Measurements from ENCODE around the gene MGME1. TPM values are rescaled to one million over a fixed set of nuclear protein-coding genes. Genes with fewer than 3 reads are reported as not detected.
A peak's percentile ranks its signal among the peaks of the same experiment; 100 is the strongest.

Gene MGME1
- total and polyA plus RNA-seq, 5 donors = 9.7 to 12.0 (median 10.9) TPM

DNA sequence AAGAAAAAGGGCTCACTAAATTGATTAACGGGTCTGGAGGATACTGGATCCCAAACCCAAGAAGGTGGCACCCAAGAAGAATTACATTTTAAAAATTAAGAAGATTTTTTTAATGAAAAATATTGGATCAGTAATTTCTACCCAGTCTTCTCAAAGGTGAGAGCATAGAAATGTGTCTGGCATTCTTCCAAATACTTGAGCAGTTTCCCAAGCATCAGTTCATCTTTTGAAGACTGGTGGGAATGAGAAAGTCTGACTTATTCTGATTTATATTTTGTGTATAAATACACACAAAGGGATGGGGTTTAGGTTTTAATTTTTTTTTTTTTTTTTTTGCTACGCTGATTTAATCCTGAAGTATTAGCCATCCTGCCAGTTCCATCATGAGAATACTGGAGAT lies 3.3 kb downstream of the MGME1 start:
- intact Hi-C loops (cut with DNase I) = no loop called here
- Histone ChIP-seq H3K4me1 (ENCODE audit: control insufficient read depth, insufficient read depth, low read length) (no peaks in the 10 kb centered on the region), H3K4me3 (ENCODE audit: low read length) (no peak overlapping the region), H3K9me3 (ENCODE audit: control insufficient read depth, low read length) (no peaks in the 10 kb centered on the region), H3K27ac (ENCODE audit: low read length) (no peak overlapping the region), H3K27me3 (ENCODE audit: control insufficient read depth, insufficient read depth) (no peaks in the 10 kb centered on the region)
- no peak for ATAC-seq
- no peak for DNase-seq
- 69% methylated on average over 2 of the region's 2 CpGs for WGBS

GRCh38 chr20:17976305-17976704 lies 7.5 kb downstream of the MGME1 start:
- intact Hi-C loops (cut with DNase I) = no loop called here
- ATAC-seq (no peak), DNase-seq (no peak)
- Histone ChIP-seq H3K27ac (ENCODE audit: low read length) (no peak overlapping the region), H3K27me3 (ENCODE audit: control insufficient read depth, insufficient read depth) (no peaks in the 10 kb centered on the region), H3K9me3 (ENCODE audit: control insufficient read depth, low read length) (no peaks in the 10 kb centered on the region), H3K4me1 (ENCODE audit: control insufficient read depth, insufficient read depth, low read length) (no peaks in the 10 kb centered on the region), H3K4me3 (ENCODE audit: low read length) (no peak overlapping the region)
- WGBS = 89% methylated on average over 6 of the region's 6 CpGs

DNA sequence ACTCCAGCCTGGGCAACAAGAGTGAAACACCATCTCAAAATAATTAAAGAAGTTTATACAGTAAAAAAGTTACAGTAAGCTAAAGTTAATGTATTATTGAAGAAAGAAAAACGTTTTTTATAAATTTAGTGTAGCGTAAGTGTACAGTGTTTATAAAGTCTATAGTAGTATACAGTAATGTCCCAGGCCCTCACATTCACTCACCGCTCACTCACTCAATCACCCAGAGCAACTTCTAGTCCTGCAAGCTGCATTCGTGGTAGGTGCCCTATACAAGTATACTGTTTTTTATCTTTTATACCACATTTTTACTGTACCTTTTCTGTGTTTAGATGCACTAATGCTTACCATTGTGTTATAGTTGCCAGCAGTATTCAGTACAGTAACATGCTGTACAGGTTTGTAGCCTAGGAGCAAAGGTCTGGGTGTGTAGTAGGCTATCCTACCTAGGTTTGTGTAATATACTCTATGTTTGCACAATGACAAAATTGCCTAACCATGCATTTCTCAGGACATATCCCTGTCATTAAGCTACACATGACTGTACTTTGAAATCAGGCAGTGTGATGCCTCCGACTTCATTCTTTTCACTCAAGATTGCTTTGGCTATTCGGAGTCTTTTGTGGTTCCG lies 16.7 kb downstream of the MGME1 start:
- H3K4me1 ChIP-seq (ENCODE audit: control insufficient read depth, insufficient read depth, low read length) = no peaks in the 10 kb centered on the region
- H3K9me3 ChIP-seq (ENCODE audit: control insufficient read depth, low read length) = no peaks in the 10 kb centered on the region
- 90% methylated on average over 7 of the region's 7 CpGs for WGBS
- DNase-seq (no peak), ATAC-seq (no peak)
- H3K27ac ChIP-seq (ENCODE audit: low read length) = no peak overlapping the region
- no peak overlapping the region for H3K4me3 ChIP-seq (ENCODE audit: low read length)
- intact Hi-C loops (cut with DNase I) = no loop called here
- no peaks in the 10 kb centered on the region for H3K27me3 ChIP-seq (ENCODE audit: control insufficient read depth, insufficient read depth)

GRCh38 chr20:17987988-17988387 lies 19.2 kb downstream of the MGME1 start:
- Histone ChIP-seq H3K27ac (ENCODE audit: low read length) (no peak overlapping the region), H3K9me3 (ENCODE audit: control insufficient read depth, low read length) (no peaks in the 10 kb centered on the region), H3K27me3 (ENCODE audit: control insufficient read depth, insufficient read depth) (no peaks in the 10 kb centered on the region), H3K4me1 (ENCODE audit: control insufficient read depth, insufficient read depth, low read length) (no peaks in the 10 kb centered on the region), H3K4me3 (ENCODE audit: low read length) (no peak overlapping the region)
- ATAC-seq = no peak
- no peak for DNase-seq
- 97% methylated on average over 3 of the region's 3 CpGs for WGBS
- intact Hi-C loops (cut with DNase I) = no loop called here

GRCh38 chr20:17990278-17990972 lies 21.6 kb downstream of the MGME1 start:
- no peaks in the 10 kb centered on the region for H3K4me1 ChIP-seq (ENCODE audit: control insufficient read depth, insufficient read depth, low read length)
- intact Hi-C loops (cut with DNase I) = loop anchor here in 2 of 4 donors (10.0 kb wide), 1 partner anchor 486 kb away; no protein-coding TSS in a partner anchor
- H3K9me3 ChIP-seq (ENCODE audit: control insufficient read depth, low read length) = no peaks in the 10 kb centered on the region
- no peak for ATAC-seq
- H3K27ac ChIP-seq (ENCODE audit: low read length) = no peak overlapping the region
- no peaks in the 10 kb centered on the region for H3K27me3 ChIP-seq (ENCODE audit: control insufficient read depth, insufficient read depth)
- no peak overlapping the region for H3K4me3 ChIP-seq (ENCODE audit: low read length)
- DNase-seq = no peak
- WGBS = 88% methylated on average over 10 of the region's 10 CpGs

DNA sequence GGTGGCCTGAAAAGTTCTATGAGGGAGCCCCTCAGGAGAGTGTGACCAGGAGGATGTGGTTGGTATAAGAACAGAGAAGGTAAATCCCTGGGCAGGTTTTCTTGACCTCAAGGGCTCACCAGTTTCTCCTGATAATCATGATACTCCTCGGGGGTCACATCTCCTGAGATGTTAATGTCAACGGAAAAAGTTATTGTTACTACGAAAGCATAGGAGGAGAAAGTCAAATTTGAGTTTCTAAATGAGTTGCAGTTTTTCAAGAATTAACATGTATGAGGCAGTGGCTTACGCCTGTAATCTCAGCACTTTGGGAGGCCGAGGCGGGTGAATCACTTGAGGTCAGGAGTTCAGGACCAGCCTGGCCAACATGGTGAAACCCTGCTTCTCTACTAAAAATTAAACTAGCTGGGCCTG lies 23.4 kb downstream of the MGME1 start:
- 87% methylated on average over 6 of the region's 6 CpGs for WGBS
- no peaks in the 10 kb centered on the region for H3K9me3 ChIP-seq (ENCODE audit: control insufficient read depth, low read length)
- intact Hi-C loops (cut with DNase I) = loop anchor here in 2 of 4 donors (10.0 kb wide), 1 partner anchor 487 kb away; no protein-coding TSS in a partner anchor
- H3K4me1 ChIP-seq (ENCODE audit: control insufficient read depth, insufficient read depth, low read length) = no peaks in the 10 kb centered on the region
- no peak for ATAC-seq
- H3K4me3 ChIP-seq (ENCODE audit: low read length) = no peak overlapping the region
- H3K27ac ChIP-seq (ENCODE audit: low read length) = no peak overlapping the region
- no peaks in the 10 kb centered on the region for H3K27me3 ChIP-seq (ENCODE audit: control insufficient read depth, insufficient read depth)
- DNase-seq = no peak

GRCh38 chr20:17992847-17993513 lies 24.2 kb downstream of the MGME1 start:
- Histone ChIP-seq H3K27me3 (ENCODE audit: control insufficient read depth, insufficient read depth) (no peaks in the 10 kb centered on the region), H3K4me3 (ENCODE audit: low read length) (no peak overlapping the region), H3K9me3 (ENCODE audit: control insufficient read depth, low read length) (no peaks in the 10 kb centered on the region), H3K4me1 (ENCODE audit: control insufficient read depth, insufficient read depth, low read length) (no peaks in the 10 kb centered on the region), H3K27ac (ENCODE audit: low read length) (no peak overlapping the region)
- intact Hi-C loops (cut with DNase I) = loop anchor here in 2 of 4 donors (10.0 kb wide), 1 partner anchor 488 kb away; no protein-coding TSS in a partner anchor
- DNase-seq (no peak), ATAC-seq (no peak)
- 72% methylated on average over 5 of the region's 5 CpGs for WGBS

GRCh38 chr20:17993546-17993945 lies 24.7 kb downstream of the MGME1 start:
- no peak overlapping the region for H3K27ac ChIP-seq (ENCODE audit: low read length)
- no peaks in the 10 kb centered on the region for H3K9me3 ChIP-seq (ENCODE audit: control insufficient read depth, low read length)
- intact Hi-C loops (cut with DNase I) = loop anchor here in 2 of 4 donors (10.0 kb wide), 1 partner anchor 489 kb away; no protein-coding TSS in a partner anchor
- DNase-seq (no peak), ATAC-seq (no peak)
- no peaks in the 10 kb centered on the region for H3K27me3 ChIP-seq (ENCODE audit: control insufficient read depth, insufficient read depth)
- 90% methylated on average over 3 of the region's 3 CpGs for WGBS
- H3K4me3 ChIP-seq (ENCODE audit: low read length) = no peak overlapping the region
- no peaks in the 10 kb centered on the region for H3K4me1 ChIP-seq (ENCODE audit: control insufficient read depth, insufficient read depth, low read length)

DNA sequence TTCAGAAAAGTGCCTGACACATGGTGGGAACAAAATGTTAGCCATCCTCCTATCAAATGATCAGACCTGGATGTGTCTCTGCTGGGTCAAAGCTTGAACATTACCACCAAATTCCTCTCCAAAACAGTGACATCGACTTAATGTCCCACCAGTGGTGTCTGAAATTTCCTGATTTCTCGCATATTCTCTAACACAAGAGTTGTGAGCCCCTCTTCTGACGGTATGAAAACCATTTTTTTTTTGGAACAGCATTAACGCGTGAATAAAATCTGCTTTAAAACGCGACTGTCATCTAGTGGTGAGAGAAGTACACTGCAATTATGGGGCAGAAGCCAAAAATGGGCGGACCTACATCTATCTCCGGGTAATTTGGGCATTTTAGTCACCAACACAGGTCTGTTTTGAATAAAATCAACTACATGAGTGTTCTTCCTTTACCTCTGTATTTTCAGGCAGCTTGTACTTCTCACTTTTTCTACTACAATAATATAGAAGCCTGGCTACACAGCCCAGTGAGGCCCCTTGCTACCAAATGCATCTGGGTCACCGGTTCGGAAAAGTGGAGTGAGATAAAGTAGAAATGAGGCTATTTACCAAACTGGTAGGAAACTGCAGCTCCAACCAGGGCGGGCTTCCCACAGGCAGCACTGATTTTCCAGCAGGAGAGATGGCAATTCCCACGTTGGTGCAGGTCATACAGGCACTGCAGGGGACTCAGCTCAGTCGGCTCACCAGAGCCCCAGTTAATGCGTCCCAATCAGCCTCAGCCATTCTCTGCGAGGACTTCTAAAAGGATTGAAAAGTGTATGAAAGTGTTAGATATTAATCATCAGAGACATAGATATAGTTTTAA lies 27.4 kb downstream of the MGME1 start:
- H3K27ac ChIP-seq (ENCODE audit: low read length) = no peak overlapping the region
- DNase-seq = no peak
- H3K9me3 ChIP-seq (ENCODE audit: control insufficient read depth, low read length) = no peaks in the 10 kb centered on the region
- intact Hi-C loops (cut with DNase I) = loop anchor here in 2 of 4 donors (10.0 kb wide), 1 partner anchor 491 kb away; no protein-coding TSS in a partner anchor
- peak; percentile 77 to 84 for ATAC-seq
- H3K27me3 ChIP-seq (ENCODE audit: control insufficient read depth, insufficient read depth) = no peaks in the 10 kb centered on the region
- no peak overlapping the region for H3K4me3 ChIP-seq (ENCODE audit: low read length)
- 17% methylated on average over 16 of the region's 16 CpGs for WGBS
- H3K4me1 ChIP-seq (ENCODE audit: control insufficient read depth, insufficient read depth, low read length) = no peaks in the 10 kb centered on the region

DNA sequence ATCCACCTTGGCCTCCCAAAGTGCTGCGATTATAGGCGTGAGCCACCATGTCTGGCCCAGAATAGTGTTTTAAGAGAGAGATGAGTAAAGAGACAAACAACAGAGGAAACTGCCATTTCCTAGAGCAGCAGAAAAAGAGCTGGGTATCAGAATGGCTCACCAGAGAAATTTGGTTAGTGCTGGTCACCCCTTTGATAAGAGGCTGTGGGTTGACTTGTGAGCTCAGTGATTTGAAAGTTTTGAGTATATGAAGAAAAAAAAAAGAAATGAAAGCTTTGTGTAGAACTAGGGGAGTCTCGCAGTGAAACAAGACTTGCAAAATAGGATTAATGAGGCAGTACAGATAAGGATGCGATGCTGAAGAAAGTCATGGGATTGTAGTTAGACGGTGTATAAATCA lies 29.6 kb downstream of the MGME1 start:
- Histone ChIP-seq H3K27me3 (ENCODE audit: control insufficient read depth, insufficient read depth) (no peaks in the 10 kb centered on the region), H3K4me1 (ENCODE audit: control insufficient read depth, insufficient read depth, low read length) (no peaks in the 10 kb centered on the region), H3K9me3 (ENCODE audit: control insufficient read depth, low read length) (no peaks in the 10 kb centered on the region), H3K4me3 (ENCODE audit: low read length) (no peak overlapping the region), H3K27ac (ENCODE audit: low read length) (no peak overlapping the region)
- 92% methylated on average over 5 of the region's 5 CpGs for WGBS
- DNase-seq = no peak
- no peak for ATAC-seq
- intact Hi-C loops (cut with DNase I) = loop anchor here in 2 of 4 donors (10.0 kb wide), 1 partner anchor 494 kb away; no protein-coding TSS in a partner anchor
